Thymus (tissue), 14 donors: ENCODE results near the gene NDUFB7. TPM values are rescaled to one million over a fixed set of nuclear protein-coding genes. Genes with fewer than 3 reads are reported as not detected.
"Not testable (repeated sequence)": the region's sequence is repeated elsewhere in the genome, so short reads cannot be mapped to it uniquely, and the experiment has no call there.

Experiments used
- DNase-seq, 9 donors: peaks; one replicate each; pipeline ENCODE4 v3.0.0-alpha.2; 2013; ENCODE audit warnings: low spot score in 9 of 9, low read depth in 6 of 9, missing footprints in 1 of 9
- H3K27ac ChIP-seq, 2 donors: one replicate each; pipeline ENCODE4 v1.5.1; 2013; ENCODE audit warnings: control low read depth in 1 of 2, low read depth in 1 of 2, low read length in 1 of 2, mild to moderate bottlenecking in 1 of 2, moderate library complexity in 1 of 2
- H3K27me3 ChIP-seq, 2 donors: one replicate each; pipeline ENCODE4 v1.5.1; 2013; ENCODE audit warnings: low read length in 1 of 2; ENCODE audit not compliant: control insufficient read depth in 2 of 2, insufficient read depth in 1 of 2
- H3K36me3 ChIP-seq, 2 donors: one replicate each; pipeline ENCODE4 v1.5.1; 2013; ENCODE audit warnings: low read length in 1 of 2, mild to moderate bottlenecking in 1 of 2, moderate library complexity in 1 of 2; ENCODE audit not compliant: control insufficient read depth in 2 of 2, insufficient read depth in 2 of 2
- H3K4me1 ChIP-seq, 2 donors: one replicate each; pipeline ENCODE4 v1.5.1; 2013; ENCODE audit warnings: low read length in 2 of 2; ENCODE audit not compliant: control insufficient read depth in 2 of 2, insufficient read depth in 2 of 2
- H3K4me3 ChIP-seq, 2 donors: one replicate each; pipeline ENCODE4 v1.5.1; 2013; ENCODE audit warnings: low read length in 2 of 2, control low read depth in 1 of 2, mild to moderate bottlenecking in 1 of 2
- H3K9me3 ChIP-seq, 2 donors: one replicate each; pipeline ENCODE4 v1.5.1; 2013; ENCODE audit warnings: low read length in 1 of 2, mild to moderate bottlenecking in 1 of 2; ENCODE audit not compliant: control insufficient read depth in 2 of 2, insufficient read depth in 1 of 2
- WGBS: extraction: QIAGEN DNeasy Blood & Tissue Kit; methylation state at CpG from one replicate; pipeline ENCODE4 v1.1.7; 2013; 5-methylcytosine and 5-hydroxymethylcytosine counted together
- long read RNA-seq, 10 donors: transcript quantifications; one replicate each; lab custom pipeline, GENCODE V29; 2026
- polyA plus RNA-seq: library from polyadenylated mRNA; stranded (reverse); fragments of 200-250 nt; gene quantifications from one replicate; pipeline ENCODE4 v1.2.3, GENCODE V29; 2013
- total RNA-seq: library from RNA; stranded (reverse); fragments of 120-200 nt; gene quantifications from one replicate; pipeline ENCODE4 v1.2.4, GENCODE V29; 2013
- donor health status: healthy.

NDUFB7 gene
- total RNA-seq (255 TPM), polyA plus RNA-seq (216 TPM)
- long read RNA-seq, donor 1, transcript NDUFB7-201 (3 exons, 531 nt), result major isoform, 15 of 15 reads
- long read RNA-seq, donor 1, partial matches to known transcripts, result 0 of 15 reads
- long read RNA-seq, donor 1, other reads (novel, unspliced or antisense), result 0 of 15 reads
- long read RNA-seq, donor 2, transcript NDUFB7-201 (3 exons, 531 nt), result major isoform, 144 of 144 reads
- long read RNA-seq, donor 2, partial matches to known transcripts, result 0 of 144 reads
- long read RNA-seq, donor 2, other reads (novel, unspliced or antisense), result 0 of 144 reads
- long read RNA-seq, donor 3, transcript NDUFB7-201 (3 exons, 531 nt), result major isoform, 198 of 198 reads
- long read RNA-seq, donor 3, partial matches to known transcripts, result 0 of 198 reads
- long read RNA-seq, donor 3, other reads (novel, unspliced or antisense), result 0 of 198 reads
- long read RNA-seq, donor 4, transcript NDUFB7-201 (3 exons, 531 nt), result major isoform, 47 of 47 reads
- long read RNA-seq, donor 4, partial matches to known transcripts, result 0 of 47 reads
- long read RNA-seq, donor 4, other reads (novel, unspliced or antisense), result 0 of 47 reads
- long read RNA-seq, donor 5, transcript NDUFB7-201 (3 exons, 531 nt), result major isoform, 220 of 220 reads
- long read RNA-seq, donor 5, partial matches to known transcripts, result 0 of 220 reads
- long read RNA-seq, donor 5, other reads (novel, unspliced or antisense), result 0 of 220 reads
- long read RNA-seq, donor 6, transcript NDUFB7-201 (3 exons, 531 nt), result major isoform, 79 of 79 reads
- long read RNA-seq, donor 6, partial matches to known transcripts, result 0 of 79 reads
- long read RNA-seq, donor 6, other reads (novel, unspliced or antisense), result 0 of 79 reads
- long read RNA-seq, donor 7, transcript NDUFB7-201 (3 exons, 531 nt), result major isoform, 52 of 53 reads
- long read RNA-seq, donor 7, partial matches to known transcripts, result 0 of 53 reads
- long read RNA-seq, donor 7, other reads (novel, unspliced or antisense), result 0 of 53 reads
- long read RNA-seq, donor 8, transcript NDUFB7-201 (3 exons, 531 nt), result major isoform, 31 of 31 reads
- long read RNA-seq, donor 8, partial matches to known transcripts, result 0 of 31 reads
- long read RNA-seq, donor 8, other reads (novel, unspliced or antisense), result 0 of 31 reads
- long read RNA-seq, donor 9, transcript NDUFB7-201 (3 exons, 531 nt), result major isoform, 56 of 61 reads
- long read RNA-seq, donor 9, partial matches to known transcripts, result 5 of 61 reads
- long read RNA-seq, donor 9, other reads (novel, unspliced or antisense), result 0 of 61 reads
- long read RNA-seq, donor 10, transcript NDUFB7-201 (3 exons, 531 nt), result major isoform, 76 of 76 reads
- long read RNA-seq, donor 10, partial matches to known transcripts, result 0 of 76 reads
- long read RNA-seq, donor 10, other reads (novel, unspliced or antisense), result 0 of 76 reads

DNA sequence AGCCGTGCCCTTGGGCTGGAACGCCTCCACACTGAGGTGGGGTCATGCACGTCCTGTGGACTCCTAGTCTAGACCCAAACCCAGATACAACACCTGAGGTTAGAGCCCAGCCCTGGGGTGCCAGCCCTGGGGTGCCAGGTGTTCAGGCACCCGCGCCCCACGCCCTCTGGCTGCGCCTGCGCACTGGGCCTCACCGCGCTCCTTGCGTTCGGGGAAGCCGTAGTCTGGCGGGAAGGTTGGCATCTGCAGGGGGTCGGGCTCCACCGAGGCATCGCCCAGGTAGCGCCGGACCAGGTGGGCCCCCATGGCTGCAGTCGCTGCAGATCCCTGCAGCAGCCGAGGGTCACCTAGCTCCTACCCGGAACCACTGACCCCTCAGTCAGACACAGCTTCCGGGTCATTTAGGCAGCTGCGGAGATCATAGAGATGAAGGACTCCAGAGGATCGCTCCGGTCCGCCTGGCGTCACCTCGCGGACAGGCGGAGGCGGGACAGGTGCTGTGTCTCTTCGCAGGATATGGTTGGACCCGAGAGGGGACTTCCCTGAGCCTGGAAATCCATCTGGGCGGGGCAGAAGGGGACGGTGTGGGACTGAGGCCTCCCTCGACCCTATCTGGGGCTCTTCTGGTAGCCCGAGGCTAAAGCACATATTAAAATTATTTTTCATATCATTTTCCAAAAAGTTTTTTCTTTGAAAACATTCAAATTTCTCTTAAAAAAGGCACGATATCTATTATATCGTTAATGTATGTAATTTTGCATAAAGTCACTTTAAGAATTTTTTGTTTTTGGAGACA, at the start of gene NDUFB7:
Gene NDUFB7 (minus strand): TSS at position 372 of the 796 bp plus-strand sequence. CDS start 66 bp downstream, at position 306.
- Histone ChIP-seq H3K4me3 (peak within 1 kb of the TSS; percentile 84 to 99), H3K36me3 (peaks cover 6 to 13% of the 10 kb centered on the region in 2 donors), H3K27me3 (no peaks in the 10 kb centered on the region), H3K4me1 (peaks cover 5 to 16% of the 10 kb centered on the region in 2 donors), H3K9me3 (no peaks in the 10 kb centered on the region), H3K27ac (peak within 1 kb of the TSS; percentile 89 to 90)
- peak; percentile 71 to 93 (median 82) for DNase-seq
- WGBS, result 2% methylated on average over 40 of the region's 40 CpGs

- no peak for DNase-seq
- Histone ChIP-seq H3K27ac (no peak overlapping the region), H3K27me3 (no peaks in the 10 kb centered on the region), H3K9me3 (peaks cover 0 to 2% of the 10 kb centered on the region in 2 donors), H3K4me1 (no peaks in the 10 kb centered on the region), H3K4me3 (no peak overlapping the region), H3K36me3 (no peaks in the 10 kb centered on the region)
These were observed 47.5 kb upstream of the NDUFB7 start for GRCh38 chr19:14619404-14619803.

- no peak for DNase-seq
- Histone ChIP-seq H3K27ac (no peak overlapping the region), H3K27me3 (no peaks in the 10 kb centered on the region), H3K9me3 (peaks cover 0 to 2% of the 10 kb centered on the region in 2 donors), H3K4me1 (no peaks in the 10 kb centered on the region), H3K4me3 (no peak overlapping the region), H3K36me3 (no peaks in the 10 kb centered on the region)
- 95% methylated on average over 3 of the region's 3 CpGs for WGBS
These were observed 44.5 kb upstream of the NDUFB7 start for GRCh38 chr19:14616407-14616806.

DNA sequence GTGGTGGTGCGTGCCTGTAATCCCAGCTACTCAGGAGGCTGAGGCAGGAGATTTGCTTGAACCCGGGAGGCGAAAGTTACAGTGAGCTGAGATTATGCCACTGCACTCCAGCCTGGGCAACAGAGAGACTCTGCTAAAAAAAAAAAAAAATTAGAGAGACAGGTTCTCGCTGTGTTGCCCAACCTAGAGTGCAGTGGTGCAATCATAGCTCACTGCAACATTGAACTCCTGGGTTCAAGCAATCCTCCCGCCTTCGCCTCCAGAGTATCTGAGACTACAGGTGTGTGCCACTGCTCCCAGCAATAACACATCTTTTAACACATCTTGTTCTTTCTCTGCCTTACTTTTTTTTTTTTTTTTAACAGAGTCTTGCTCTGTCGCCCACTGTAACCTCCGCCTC, 43.8 kb upstream of the NDUFB7 start:
- Histone ChIP-seq H3K36me3 (no peaks in the 10 kb centered on the region), H3K27me3 (no peaks in the 10 kb centered on the region), H3K4me3 (no peak overlapping the region), H3K9me3 (peaks cover 0 to 2% of the 10 kb centered on the region in 2 donors), H3K27ac (no peak overlapping the region), H3K4me1 (no peaks in the 10 kb centered on the region)
- WGBS, result 98% methylated on average over 8 of the region's 8 CpGs
- DNase-seq, result no peak

DNA sequence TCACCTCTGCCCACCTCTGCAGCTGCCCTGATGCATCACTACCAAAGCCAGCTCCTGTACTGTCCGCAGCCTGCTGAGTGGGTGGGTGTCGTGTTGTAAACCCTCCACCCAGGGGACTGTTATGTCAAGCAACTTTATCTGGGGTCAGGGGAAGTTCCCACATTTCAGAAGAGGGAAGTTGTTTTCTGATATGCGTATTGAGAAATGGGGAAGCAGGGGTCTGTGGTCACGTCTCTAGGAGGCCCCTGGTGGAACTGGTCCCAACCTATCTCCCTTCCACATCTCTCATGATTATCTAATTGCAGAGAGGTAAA, 42.2 kb upstream of the NDUFB7 start:
- no peaks in the 10 kb centered on the region for H3K36me3 ChIP-seq
- no peaks in the 10 kb centered on the region for H3K4me1 ChIP-seq
- no peak overlapping the region for H3K4me3 ChIP-seq
- H3K9me3 ChIP-seq, result peaks cover 0 to 2% of the 10 kb centered on the region in 2 donors
- 8% methylated on average over 4 of the region's 4 CpGs for WGBS
- DNase-seq, result peak in 1 of 9 donors; percentile 5
- no peaks in the 10 kb centered on the region for H3K27me3 ChIP-seq
- no peak overlapping the region for H3K27ac ChIP-seq

- H3K27ac ChIP-seq, H3K4me1 ChIP-seq: not testable (repeated sequence)
- 48% methylated on average over 14 of the region's 14 CpGs for WGBS
These were observed 41.7 kb upstream of the NDUFB7 start for GRCh38 chr19:14613399-14614098.

DNA sequence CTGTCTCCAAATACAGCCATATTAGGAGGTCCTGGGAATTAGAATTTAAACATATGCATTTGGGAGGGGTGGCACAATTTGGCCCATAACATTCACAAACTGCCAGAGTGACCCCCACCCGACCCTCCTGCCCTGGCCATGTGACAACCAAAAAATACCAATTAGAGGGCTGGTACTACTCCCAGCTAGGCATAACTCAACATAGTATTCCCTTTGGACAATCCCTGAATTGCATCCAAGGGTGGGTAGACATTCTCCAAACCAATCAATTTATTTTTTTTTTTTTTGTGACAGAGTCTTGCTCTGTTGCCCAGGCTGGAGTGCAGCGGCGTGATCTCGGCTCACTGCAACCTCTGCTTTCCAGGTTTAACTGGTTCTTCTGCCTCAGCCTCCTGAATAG, 40.8 kb upstream of the NDUFB7 start:
- Histone ChIP-seq H3K4me1 (no peaks in the 10 kb centered on the region), H3K27ac (no peak overlapping the region), H3K27me3 (no peaks in the 10 kb centered on the region), H3K36me3 (no peaks in the 10 kb centered on the region), H3K9me3 (no peaks in the 10 kb centered on the region), H3K4me3 (no peak overlapping the region)
- 96% methylated on average over 4 of the region's 4 CpGs for WGBS
- no peak for DNase-seq

More at GRCh38 chr19:14613399-14614098, 41.7 kb upstream of the NDUFB7 start:
- not testable (repeated sequence) for H3K36me3 ChIP-seq, H3K9me3 ChIP-seq, H3K4me3 ChIP-seq, H3K27me3 ChIP-seq, DNase-seq

DNA sequence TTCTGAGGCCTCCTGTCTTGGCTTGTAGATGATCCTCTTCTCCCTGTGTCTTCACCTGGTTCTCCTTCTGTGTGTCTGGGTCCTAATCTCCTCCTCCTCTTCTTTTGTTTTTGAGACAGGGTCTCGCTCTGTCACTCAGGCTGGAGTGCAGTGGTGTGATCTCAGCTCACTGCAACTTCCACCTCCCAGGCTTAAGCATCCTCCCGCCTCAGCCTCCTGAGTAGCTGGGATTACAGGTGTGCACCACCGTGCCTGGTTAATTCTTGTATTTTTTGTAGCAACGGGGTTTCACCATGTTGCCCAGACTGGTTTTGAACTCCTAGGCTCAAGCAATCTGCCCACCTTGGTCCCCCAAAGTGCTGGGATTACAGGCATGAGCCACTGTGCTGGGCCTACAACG, 40.4 kb upstream of the NDUFB7 start:
- H3K36me3 ChIP-seq, H3K27ac ChIP-seq, DNase-seq, H3K27me3 ChIP-seq, H3K4me1 ChIP-seq, H3K4me3 ChIP-seq, H3K9me3 ChIP-seq: not testable (repeated sequence)
- 97% methylated on average over 5 of the region's 5 CpGs for WGBS
